Measurements from ENCODE around the gene STIMATE. TPM values are rescaled to one million over a fixed set of nuclear protein-coding genes. Genes with fewer than 3 reads are reported as not detected.

Gene STIMATE
- total and polyA plus RNA-seq, 2 experiments from 2014 or later = 7.3 to 17.4 TPM

GRCh38 chr3:52881871-52882270, 15.5 kb downstream of the STIMATE start:
- no peak for TF ChIP-seq CTCF (IDR thresholded peaks at IDR 0.05; ENCODE audit: low read depth, low read length)
- Histone ChIP-seq H3K36me3 (no peaks in the 10 kb centered on the region), H3K9me3 (ENCODE audit: low read depth) (no peaks in the 10 kb centered on the region), H3K4me3 (no peak overlapping the region), H3K27ac (no peak overlapping the region), H3K4me1 (ENCODE audit: low read depth) (no peaks in the 10 kb centered on the region), H3K27me3 (no peaks in the 10 kb centered on the region)
- no peak for DNase-seq (ENCODE audit: low read depth in 1 of 2, low spot score in 1 of 2)

- H3K4me1 ChIP-seq (ENCODE audit: low read depth) = no peaks in the 10 kb centered on the region
- H3K9me3 ChIP-seq (ENCODE audit: low read depth) = no peaks in the 10 kb centered on the region
- DNase-seq (ENCODE audit: low read depth in 1 of 2, low spot score in 1 of 2) = no peak
- no peak for TF ChIP-seq CTCF (IDR thresholded peaks at IDR 0.05; ENCODE audit: low read depth, low read length)
- no peaks in the 10 kb centered on the region for H3K36me3 ChIP-seq
- H3K4me3 ChIP-seq = no peak overlapping the region
- no peak overlapping the region for H3K27ac ChIP-seq
- no peaks in the 10 kb centered on the region for H3K27me3 ChIP-seq
These were observed 16.9 kb downstream of the STIMATE start for GRCh38 chr3:52880474-52880873.

GRCh38 chr3:52880047-52880446, 17.3 kb downstream of the STIMATE start:
- no peak for TF ChIP-seq CTCF (IDR thresholded peaks at IDR 0.05; ENCODE audit: low read depth, low read length)

GRCh38 chr3:52879581-52879980, 17.8 kb downstream of the STIMATE start:
- no peaks in the 10 kb centered on the region for H3K27me3 ChIP-seq
- no peak for TF ChIP-seq CTCF (IDR thresholded peaks at IDR 0.05; ENCODE audit: low read depth, low read length)
- no peaks in the 10 kb centered on the region for H3K9me3 ChIP-seq (ENCODE audit: low read depth)
- no peak for DNase-seq (ENCODE audit: low read depth in 1 of 2, low spot score in 1 of 2)
- H3K27ac ChIP-seq = no peak overlapping the region
- H3K4me1 ChIP-seq (ENCODE audit: low read depth) = no peaks in the 10 kb centered on the region
- no peak overlapping the region for H3K4me3 ChIP-seq
- no peaks in the 10 kb centered on the region for H3K36me3 ChIP-seq

More at GRCh38 chr3:52880047-52880446, 17.3 kb downstream of the STIMATE start:
- no peaks in the 10 kb centered on the region for H3K9me3 ChIP-seq (ENCODE audit: low read depth)
- no peaks in the 10 kb centered on the region for H3K27me3 ChIP-seq
- H3K36me3 ChIP-seq = no peaks in the 10 kb centered on the region
- no peak overlapping the region for H3K4me3 ChIP-seq
- H3K4me1 ChIP-seq (ENCODE audit: low read depth) = no peaks in the 10 kb centered on the region
- no peak for DNase-seq (ENCODE audit: low read depth in 1 of 2, low spot score in 1 of 2)
- no peak overlapping the region for H3K27ac ChIP-seq

- no peak for DNase-seq (ENCODE audit: low read depth in 1 of 2, low spot score in 1 of 2)
These were observed 18.3 kb downstream of the STIMATE start for GRCh38 chr3:52879090-52879489.

More at GRCh38 chr3:52879090-52879489, 18.3 kb downstream of the STIMATE start:
- no peak for TF ChIP-seq CTCF (IDR thresholded peaks at IDR 0.05; ENCODE audit: low read depth, low read length)
- H3K9me3 ChIP-seq (ENCODE audit: low read depth) = no peaks in the 10 kb centered on the region
- H3K36me3 ChIP-seq = no peaks in the 10 kb centered on the region
- H3K27ac ChIP-seq = no peak overlapping the region
- H3K4me1 ChIP-seq (ENCODE audit: low read depth) = no peaks in the 10 kb centered on the region
- H3K27me3 ChIP-seq = no peaks in the 10 kb centered on the region
- H3K4me3 ChIP-seq = no peak overlapping the region

All from cardiac muscle cell (in vitro differentiated cells and primary cell).